Raji (cell line): Measurements from ENCODE around the gene ATP8A2.

ENCODE experiments used
- POLR2A ChIP-seq: IDR thresholded peaks from 2 replicates; pipeline ENCODE4 v1.6.1; 2011; ENCODE audit warnings: low read depth, low read length, control low read depth; ENCODE audit not compliant: insufficient read depth

Gene ATP8A2

DNA sequence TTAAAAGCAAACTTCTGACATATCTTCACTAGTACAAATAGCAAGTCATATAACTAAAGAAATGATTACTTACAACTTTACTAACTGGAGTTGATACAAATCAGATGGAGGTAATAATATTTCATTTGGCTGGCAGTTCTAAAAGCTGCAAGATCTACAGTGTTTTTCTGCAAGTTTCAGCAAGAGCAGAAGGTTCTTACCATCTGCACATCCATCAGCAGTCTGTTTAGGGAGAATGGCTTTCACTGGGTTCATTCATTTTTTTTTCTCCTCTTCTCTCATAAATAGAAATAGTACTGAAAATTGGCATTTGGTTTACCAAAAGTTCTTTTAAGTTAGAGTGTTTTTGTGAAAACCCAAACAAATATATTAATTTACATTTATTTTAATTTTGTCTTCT is 683.1 kb downstream of the ATP8A2 start:
- no peak for TF ChIP-seq POLR2A

DNA sequence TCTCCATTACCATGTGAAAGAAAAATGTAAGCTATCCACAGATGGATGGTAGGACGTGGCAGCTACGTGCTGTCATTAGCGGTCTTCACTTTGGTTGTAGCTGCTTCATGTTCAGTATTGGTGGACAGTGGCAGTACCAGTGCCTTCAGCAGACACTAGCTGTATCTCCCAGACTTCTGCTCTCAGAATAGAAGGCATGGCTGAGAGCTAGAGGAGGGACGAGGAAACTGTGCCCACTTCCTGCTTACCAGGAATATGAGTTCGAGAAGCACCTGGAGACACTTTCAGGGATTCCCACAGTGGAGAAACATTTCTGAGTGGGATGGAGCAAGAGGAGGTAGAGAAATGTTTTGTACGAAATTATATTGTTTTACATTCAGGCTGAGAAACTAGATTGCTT is 686.9 kb downstream of the ATP8A2 start:
- TF ChIP-seq POLR2A = no peak

DNA sequence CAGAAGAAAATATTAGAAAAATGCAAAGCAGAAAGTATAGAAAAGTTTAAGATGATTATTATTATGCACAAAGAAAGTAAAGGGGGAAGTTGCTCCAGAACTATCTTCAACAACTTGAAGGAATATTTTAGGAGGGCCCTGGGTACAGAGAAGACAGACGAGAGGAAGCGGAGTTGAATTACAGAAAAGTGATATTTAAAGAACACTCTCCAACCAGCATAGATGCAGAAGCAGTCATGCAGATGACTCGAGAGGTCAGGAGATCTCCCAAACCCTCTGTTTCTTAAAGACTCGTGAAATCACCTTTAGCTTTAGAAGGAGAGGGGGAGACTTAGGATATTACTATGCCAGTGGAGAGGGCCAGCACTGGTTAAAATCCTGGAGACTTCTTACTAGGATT is 688.6 kb downstream of the ATP8A2 start:
- TF ChIP-seq POLR2A = no peak

DNA sequence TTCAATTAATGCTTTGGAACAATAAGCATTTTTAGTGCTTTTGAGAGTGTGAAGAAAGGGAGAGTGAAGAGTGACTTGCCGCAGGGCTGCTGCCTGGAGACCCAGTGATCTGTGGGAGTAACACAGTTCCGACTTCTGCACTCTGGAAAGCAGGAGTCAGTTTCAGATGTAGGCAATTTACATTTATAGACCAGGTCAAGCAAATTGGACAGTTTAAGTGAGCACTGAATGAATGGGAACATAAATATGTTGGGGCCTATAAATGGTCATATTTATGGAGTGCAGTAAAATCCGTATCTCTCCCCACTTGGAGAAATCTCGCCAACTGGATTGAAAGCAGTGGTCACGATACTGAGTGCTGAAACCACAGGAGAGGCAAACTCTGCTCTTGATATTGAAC is 689.5 kb downstream of the ATP8A2 start:
- no peak for TF ChIP-seq POLR2A

DNA sequence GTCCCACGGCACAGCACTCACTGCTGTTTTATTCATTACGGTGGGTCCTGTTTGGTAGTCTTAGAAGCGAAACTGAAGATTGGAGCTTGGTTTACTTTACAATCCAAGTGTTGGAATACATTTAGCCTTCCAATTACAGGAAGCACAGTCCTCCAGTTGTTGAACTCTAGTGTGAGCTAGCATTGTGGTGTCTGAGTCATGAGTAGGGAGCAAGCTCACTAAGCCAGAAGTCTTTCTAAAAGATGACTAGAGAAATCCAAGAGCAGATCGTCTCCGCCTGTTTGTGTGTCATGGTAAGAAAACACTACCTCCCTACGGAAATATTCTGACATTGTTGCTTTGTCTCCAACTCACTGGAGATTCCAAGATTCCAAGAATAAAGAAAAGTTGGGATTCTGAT is 690.2 kb downstream of the ATP8A2 start:
- no peak for TF ChIP-seq POLR2A

DNA sequence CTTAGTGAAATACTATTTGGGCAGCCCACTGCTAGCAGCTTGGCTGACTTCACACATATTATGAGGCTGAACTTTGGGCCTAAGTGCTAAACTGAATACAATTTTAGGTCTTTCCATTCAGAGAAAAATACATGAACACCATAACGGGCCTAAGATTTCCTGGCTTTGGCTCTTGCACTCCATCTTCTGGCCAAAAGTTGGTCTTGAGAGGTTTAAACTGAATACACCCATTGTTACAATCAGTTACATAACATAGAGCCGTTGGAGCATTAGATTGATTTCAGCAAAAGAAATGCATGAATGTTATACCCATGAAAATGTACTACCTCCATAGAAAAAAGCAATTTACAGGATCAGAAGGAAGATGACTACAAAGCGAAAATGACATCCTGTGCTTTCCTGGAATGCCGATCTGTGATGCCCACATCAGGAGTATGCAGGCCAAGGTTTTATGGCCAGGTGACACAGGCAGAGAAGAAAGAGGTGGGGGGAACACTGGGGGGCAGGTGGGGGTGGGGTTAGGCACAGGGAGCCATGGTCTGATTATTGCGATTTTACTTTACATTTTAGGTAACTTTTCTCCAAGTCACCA is 691.2 kb downstream of the ATP8A2 start:
- no peak for TF ChIP-seq POLR2A

DNA sequence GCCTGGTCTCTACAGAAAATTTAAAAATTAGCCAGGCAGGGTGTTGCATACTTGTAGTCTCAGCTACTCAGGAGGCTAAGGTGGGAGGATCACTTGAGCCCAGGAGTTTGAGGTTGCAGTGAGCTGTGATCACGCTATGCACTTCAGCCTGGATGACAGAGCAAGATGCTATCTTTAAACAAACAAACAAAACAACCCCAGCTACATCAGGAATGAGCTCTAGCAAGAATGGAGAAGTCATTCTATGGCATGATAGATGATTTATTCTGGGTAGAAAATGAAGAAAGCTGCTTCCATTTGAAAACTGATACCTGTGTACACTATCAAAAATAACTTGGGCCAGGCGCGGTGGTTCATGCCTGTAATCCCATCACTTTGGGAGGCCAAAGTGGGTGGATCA is 695.8 kb downstream of the ATP8A2 start:
- TF ChIP-seq POLR2A = no peak

DNA sequence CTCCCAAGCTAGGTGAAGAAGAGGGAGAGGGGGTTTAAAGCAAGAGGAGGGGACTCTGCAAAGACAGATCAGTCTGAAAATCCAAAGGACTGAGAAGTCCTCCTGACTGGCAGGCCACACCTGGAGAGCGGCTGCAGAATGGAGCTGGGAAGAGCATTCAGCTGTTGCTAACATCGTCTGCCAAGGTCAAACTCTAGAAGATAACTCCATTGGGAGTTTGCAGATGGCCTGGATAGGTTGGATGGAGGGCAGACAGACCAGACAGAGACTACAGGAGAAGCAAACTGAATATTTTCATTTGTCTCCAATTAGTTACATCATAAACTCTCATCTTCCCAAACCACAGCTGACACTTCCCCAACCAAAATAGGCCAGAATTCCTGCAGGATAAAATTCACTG is 699.9 kb downstream of the ATP8A2 start:
- no peak for TF ChIP-seq POLR2A

DNA sequence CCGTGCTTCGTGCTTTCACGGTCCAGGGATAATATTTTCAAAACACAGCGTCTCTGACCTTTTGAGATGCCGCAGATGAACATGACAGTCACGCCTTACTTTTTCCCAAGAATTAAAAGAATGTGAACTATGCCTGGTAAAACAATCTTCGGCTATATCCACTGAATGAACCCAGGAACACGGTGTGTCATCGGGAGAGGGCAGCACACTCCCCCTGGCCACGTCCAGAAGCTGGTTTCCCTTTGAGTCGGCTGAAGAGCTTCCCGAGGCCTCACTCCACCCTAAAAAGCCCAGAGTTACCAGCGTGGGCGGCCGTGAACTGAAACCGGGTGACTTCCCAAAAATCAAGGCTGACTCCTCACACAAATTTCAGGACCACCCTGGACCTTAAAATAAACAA is 702.9 kb downstream of the ATP8A2 start:
- no peak for TF ChIP-seq POLR2A
